ENCODE results near the gene CELSR2.
"Not testable (repeated sequence)": the region's sequence is repeated elsewhere in the genome, so short reads cannot be mapped to it uniquely, and the experiment has no call there.

The CELSR2 gene, protein sequence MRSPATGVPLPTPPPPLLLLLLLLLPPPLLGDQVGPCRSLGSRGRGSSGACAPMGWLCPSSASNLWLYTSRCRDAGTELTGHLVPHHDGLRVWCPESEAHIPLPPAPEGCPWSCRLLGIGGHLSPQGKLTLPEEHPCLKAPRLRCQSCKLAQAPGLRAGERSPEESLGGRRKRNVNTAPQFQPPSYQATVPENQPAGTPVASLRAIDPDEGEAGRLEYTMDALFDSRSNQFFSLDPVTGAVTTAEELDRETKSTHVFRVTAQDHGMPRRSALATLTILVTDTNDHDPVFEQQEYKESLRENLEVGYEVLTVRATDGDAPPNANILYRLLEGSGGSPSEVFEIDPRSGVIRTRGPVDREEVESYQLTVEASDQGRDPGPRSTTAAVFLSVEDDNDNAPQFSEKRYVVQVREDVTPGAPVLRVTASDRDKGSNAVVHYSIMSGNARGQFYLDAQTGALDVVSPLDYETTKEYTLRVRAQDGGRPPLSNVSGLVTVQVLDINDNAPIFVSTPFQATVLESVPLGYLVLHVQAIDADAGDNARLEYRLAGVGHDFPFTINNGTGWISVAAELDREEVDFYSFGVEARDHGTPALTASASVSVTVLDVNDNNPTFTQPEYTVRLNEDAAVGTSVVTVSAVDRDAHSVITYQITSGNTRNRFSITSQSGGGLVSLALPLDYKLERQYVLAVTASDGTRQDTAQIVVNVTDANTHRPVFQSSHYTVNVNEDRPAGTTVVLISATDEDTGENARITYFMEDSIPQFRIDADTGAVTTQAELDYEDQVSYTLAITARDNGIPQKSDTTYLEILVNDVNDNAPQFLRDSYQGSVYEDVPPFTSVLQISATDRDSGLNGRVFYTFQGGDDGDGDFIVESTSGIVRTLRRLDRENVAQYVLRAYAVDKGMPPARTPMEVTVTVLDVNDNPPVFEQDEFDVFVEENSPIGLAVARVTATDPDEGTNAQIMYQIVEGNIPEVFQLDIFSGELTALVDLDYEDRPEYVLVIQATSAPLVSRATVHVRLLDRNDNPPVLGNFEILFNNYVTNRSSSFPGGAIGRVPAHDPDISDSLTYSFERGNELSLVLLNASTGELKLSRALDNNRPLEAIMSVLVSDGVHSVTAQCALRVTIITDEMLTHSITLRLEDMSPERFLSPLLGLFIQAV (N-terminal part only)

GRCh38 chr1:109248797-109249629 is at the start of gene CELSR2:
CELSR2 (plus strand) TSS chr1:109249539; CDS start chr1:109250080, 541 bp downstream.
- DNase-seq (ENCODE audit: low spot score), result peak; percentile 72

DNA sequence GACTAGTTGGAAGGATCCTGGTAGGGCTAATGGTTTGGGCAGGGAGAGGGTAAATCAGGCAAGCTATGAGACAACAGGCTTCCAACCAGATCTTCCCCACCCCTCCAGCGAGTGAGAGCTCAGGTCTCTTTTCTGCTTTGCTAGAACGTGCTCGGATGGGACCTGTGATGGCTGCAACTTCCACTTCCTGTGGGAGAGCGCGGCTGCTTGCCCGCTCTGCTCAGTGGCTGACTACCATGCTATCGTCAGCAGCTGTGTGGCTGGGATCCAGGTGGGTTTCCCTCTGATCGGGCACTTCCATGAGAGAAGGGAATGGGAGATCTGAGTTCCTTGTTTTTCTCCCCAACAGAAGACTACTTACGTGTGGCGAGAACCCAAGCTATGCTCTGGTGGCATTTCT is 49.6 kb upstream of the CELSR2 start:
- no peak for DNase-seq (ENCODE audit: low spot score)

GRCh38 chr1:109201123-109201703 is 48.1 kb upstream of the CELSR2 start:
- DNase-seq (ENCODE audit: low spot score), result peak; percentile 40

DNA sequence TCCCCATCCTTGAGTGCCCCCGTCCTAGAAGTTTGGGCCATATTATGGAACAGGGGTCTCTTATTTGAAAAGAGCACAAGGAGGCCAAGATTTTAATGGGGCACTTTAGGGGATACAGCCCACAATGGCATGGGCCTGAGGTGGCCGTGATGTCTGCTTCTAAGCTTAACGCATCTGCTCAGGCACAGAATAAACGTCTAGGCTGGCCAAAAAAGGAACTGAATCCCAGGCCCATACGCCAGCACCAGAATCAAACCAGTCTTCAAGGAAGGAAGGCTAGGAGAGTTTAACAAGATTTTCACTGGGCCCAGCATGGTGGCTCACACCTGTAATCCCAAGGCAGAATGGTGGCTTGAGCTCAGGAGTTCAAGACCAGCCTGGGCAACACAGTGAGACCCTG is 44.9 kb upstream of the CELSR2 start:
- no peak for DNase-seq (ENCODE audit: low spot score)

DNA sequence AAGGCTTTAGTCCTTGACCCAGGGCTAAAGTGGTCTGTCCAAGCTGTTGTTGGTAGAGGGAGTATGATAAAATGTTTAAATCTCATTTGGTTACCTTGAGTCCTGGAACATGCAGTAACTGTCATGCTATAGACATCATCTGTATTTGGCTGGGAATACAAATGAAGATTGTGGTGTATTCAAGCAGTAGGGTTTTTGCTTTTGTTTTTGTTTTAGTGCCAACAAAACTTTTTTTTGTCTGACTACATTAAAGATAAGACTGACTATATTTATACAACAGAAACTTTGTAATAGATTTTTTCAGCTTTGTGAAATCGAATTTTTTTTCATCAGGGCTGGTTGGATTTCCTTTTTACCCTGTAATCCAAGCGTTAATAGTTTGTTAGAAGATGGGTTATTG is 43.0 kb upstream of the CELSR2 start:
- DNase-seq (ENCODE audit: low spot score), result no peak

- DNase-seq (ENCODE audit: low spot score), result no peak
Measured at GRCh38 chr1:109207467-109208103, 41.8 kb upstream of the CELSR2 start.

- DNase-seq (ENCODE audit: low spot score), result no peak
Measured at GRCh38 chr1:109208394-109208793, 40.9 kb upstream of the CELSR2 start.

DNA sequence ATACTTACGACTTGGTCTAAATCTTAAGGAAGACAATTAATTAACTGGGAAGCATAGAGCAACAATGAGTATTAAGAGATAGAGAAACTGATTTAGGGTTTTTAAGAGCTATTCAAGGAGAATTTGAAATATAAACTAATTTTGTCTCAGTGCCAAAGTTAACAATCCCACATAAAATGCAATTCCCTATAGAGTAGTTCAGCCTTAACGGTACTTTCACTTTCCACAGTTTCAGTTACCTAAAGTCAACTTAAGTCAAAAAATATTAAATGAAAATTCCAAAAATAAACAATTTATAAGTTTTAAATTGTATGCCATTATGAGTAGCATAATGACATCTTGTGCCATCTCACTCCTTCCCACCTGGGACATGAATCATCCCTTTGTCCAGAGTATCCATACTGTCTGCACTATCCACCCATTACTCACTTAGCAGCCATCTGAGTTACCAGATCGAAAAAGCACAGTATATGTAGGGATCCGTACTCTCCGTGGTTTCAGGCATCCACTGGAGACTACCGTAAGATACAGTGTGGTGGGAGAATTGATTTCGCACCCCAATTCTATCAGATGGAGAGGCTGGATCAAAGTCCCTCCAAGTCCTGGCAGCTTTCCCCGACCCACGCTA is 40.4 kb upstream of the CELSR2 start:
- DNase-seq (ENCODE audit: low spot score), result no peak

DNA sequence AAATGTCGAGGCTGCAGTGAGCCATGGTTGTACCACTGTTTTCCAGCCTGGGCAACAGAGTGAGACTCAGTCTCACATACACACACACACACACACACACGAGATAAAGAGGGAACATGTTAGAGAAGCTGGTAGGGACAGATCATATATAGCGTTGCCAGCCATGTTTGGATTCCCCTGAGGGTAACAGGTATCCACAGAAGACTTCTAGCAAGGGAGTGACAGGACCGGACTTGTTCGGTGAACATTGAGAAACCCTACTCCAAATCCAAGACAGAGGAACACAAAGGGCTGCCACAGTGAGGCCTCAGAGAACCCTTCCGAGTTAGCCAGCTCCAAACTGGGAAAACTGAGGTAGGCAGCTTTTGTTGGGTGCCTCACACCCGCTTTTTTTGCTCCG is 39.3 kb upstream of the CELSR2 start:
- DNase-seq (ENCODE audit: low spot score), result no peak

DNA sequence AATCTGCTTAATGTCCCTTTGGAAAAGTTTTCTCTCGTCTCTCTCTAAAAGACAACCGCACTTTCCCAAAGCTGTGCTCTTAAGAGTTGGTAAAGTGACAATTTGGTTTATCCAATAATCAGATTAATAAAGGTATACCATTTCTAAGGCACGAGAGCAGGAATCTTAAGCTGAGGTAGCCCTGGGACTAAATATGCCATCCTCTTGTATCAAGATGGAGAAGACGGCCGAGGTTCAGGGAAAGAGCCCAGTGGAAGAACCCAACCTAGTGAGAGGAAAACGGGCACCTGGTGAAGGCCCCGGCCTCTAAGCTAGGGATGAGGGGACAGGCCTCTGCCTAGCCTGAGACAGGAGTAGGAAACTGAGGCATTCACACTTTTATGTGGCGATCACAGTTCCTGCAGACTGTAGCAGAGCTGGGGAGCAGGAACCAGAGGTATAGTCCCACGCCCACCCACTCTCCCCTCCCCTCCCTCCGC is 36.0 kb upstream of the CELSR2 start:
- no peak for DNase-seq (ENCODE audit: low spot score)

GRCh38 chr1:109213824-109214693 is 35.3 kb upstream of the CELSR2 start, which contains the start of gene SARS1:
SARS1 (plus strand) TSS chr1:109213918; CDS start chr1:109213993, 75 bp downstream.
- DNase-seq (ENCODE audit: low spot score), result peak; percentile 93

- DNase-seq (ENCODE audit: low spot score), result peak; percentile 92
Measured at GRCh38 chr1:109214695-109215623, 34.4 kb upstream of the CELSR2 start.

GRCh38 chr1:109216662-109217061 is 32.7 kb upstream of the CELSR2 start:
- no peak for DNase-seq (ENCODE audit: low spot score)

GRCh38 chr1:109218516-109218915 is 30.8 kb upstream of the CELSR2 start:
- DNase-seq (ENCODE audit: low spot score), result no peak

DNA sequence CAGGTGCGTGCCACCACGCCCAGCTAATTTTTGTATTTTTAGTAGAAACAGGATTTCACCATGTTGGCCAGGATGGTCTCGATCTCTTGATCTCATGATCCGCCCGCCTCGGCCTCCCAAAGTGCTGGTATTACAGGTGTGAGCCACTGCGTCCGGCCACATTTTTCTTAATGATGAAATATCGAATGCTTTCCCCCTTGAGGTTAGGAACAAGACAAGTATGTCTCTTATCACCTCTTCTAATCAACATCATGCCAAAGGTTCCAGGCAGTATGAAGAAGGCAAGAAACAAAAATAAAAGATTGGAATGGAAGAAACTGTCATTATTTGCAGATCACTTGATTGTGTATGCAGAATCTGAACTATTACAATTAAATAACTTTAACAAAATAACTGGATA is 28.1 kb upstream of the CELSR2 start:
- DNase-seq (ENCODE audit: low spot score), result not testable (repeated sequence)

- DNase-seq (ENCODE audit: low spot score), result no peak
Measured at GRCh38 chr1:109225308-109225707, 24.0 kb upstream of the CELSR2 start.

DNA sequence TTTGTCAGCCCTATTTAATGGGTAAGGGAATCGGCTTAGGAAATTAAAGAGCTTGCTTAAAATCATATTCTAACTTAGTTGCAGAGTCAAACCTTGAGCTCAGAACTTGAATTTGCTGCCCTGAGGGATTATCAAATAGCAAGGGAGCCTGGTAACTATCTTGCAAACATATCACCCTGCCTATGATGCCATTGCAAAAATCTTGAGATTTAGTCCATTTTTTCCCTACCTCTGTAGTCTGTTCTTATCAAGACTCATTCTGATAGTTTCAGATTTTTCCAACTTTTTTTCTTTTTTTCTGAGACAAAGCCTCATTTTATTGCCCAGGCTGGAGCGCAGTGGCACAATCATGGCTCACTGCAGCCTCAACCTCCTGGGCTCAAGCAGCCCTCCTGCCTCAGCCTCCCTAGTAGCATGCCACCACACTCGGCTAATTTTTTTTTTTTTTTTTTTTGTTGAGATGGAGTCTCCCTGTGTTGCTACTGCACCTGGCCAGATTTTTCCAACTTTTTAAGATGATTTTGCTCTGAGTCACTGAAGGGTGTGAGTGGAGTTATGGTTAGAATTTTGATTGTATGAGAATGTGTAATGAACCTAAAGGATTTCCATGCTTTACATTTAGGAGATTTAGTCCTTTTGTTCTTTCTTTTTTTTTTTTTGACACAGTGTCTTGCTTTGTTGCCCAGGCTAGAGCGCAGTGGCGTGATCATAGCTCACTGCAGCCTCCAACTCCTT is 23.5 kb upstream of the CELSR2 start:
- DNase-seq (ENCODE audit: low spot score), result no peak

All from NAMALWA (cell line).